T-cell (primary cell): ENCODE measurements around the gene HERC2. TPM values are rescaled to one million over a fixed set of nuclear protein-coding genes. Genes with fewer than 3 reads are reported as not detected.
"Not testable (repeated sequence)": the region's sequence is repeated elsewhere in the genome, so short reads cannot be mapped to it uniquely, and the experiment has no call there.

Experiments used
- ATAC-seq, 4 experiments: fragments of 200-7000 bp in 3 of 4; fragments of 150-1000 bp in 1 of 4; cut with Tn5 transposase; replicated peaks in 1 of 4; 1 replicate in 3 of 4; 2 replicates in 1 of 4; pipeline ENCODE4 v1.10.0; 2021; ENCODE audit warnings: moderate library complexity in 3 of 4, mild to moderate bottlenecking in 2 of 4, moderate number of reproducible peaks in 1 of 4
- CTCF ChIA-PET, 2 donors: fragments of 300-600 bp; sonication (Branson Sonifier 250); formaldehyde crosslinking; loops; one replicate each; lab custom pipeline; 2022; ENCODE audit warnings: antibody characterized with exemption in 2 of 2; lab: Charles Lee
- POLR2A ChIA-PET, 2 donors: fragments of 300-600 bp; sonication (Branson Sonifier 250); formaldehyde crosslinking; loops; one replicate each; lab custom pipeline; 2022; ENCODE audit warnings: antibody characterized with exemption in 2 of 2; lab: Charles Lee
- DNase-seq, 35 experiments: peaks; one replicate each; pipeline versions ENCODE4 v3.0.0 to v3.0.0-alpha.2; 2013 to 2023
- H3K27ac ChIP-seq: one replicate; pipeline ENCODE4 v1.5.1; 2013; ENCODE audit warnings: low read length
- H3K27me3 ChIP-seq, 2 experiments: replicated peaks in 1 of 2; 1 replicate in 1 of 2; 2 replicates in 1 of 2; pipeline versions ENCODE4 v1.6.1 to v1.7.0; 2013; ENCODE audit warnings: low read length in 1 of 2, mixed read lengths in 1 of 2; ENCODE audit not compliant: control insufficient read depth in 2 of 2, insufficient read depth in 2 of 2; ENCODE audit errors: extremely low read depth in 1 of 2
- H3K36me3 ChIP-seq, 2 donors: 1 replicate in 1 of 2; 2 replicates in 1 of 2; pipeline versions ENCODE4 v1.6.1 to v1.7.0; 2013; ENCODE audit warnings: low read length in 1 of 2; ENCODE audit not compliant: control insufficient read depth in 2 of 2, insufficient read depth in 1 of 2; ENCODE audit errors: extremely low read depth in 1 of 2
- H3K4me1 ChIP-seq, 2 experiments: 1 replicate in 1 of 2; 2 replicates in 1 of 2; pipeline versions ENCODE4 v1.6.1 to v1.7.0; 2013; ENCODE audit warnings: low read length in 2 of 2, mixed read lengths in 1 of 2; ENCODE audit not compliant: insufficient read depth in 2 of 2, control insufficient read depth in 1 of 2; ENCODE audit errors: extremely low read depth in 1 of 2
- H3K4me3 ChIP-seq, 2 donors: 1 replicate in 1 of 2; 2 replicates in 1 of 2; pipeline versions ENCODE4 v1.5.1 to v1.7.0; 2013; ENCODE audit warnings: mild to moderate bottlenecking in 2 of 2, low read length in 1 of 2, moderate library complexity in 1 of 2; ENCODE audit not compliant: control insufficient read depth in 1 of 2; ENCODE audit errors: extremely low read depth in 1 of 2
- H3K9me3 ChIP-seq: 2 replicates; pipeline ENCODE4 v1.7.0; 2013
- H3K27ac Mint-ChIP-seq, 2 donors: one replicate each; pipeline ENCODE4 v1.8.0; 2020 to 2021; ENCODE audit warnings: mild to moderate bottlenecking in 2 of 2, mixed read lengths in 2 of 2
- H3K27me3 Mint-ChIP-seq, 2 donors: one replicate each; pipeline ENCODE4 v1.8.0; 2021 to 2022; ENCODE audit warnings: mixed read lengths in 2 of 2
- H3K36me3 Mint-ChIP-seq: one replicate; pipeline ENCODE4 v1.8.0; 2021; ENCODE audit warnings: mixed read lengths
- H3K4me1 Mint-ChIP-seq, 3 donors: one replicate each; pipeline ENCODE4 v1.8.0; 2020 to 2022; ENCODE audit warnings: mixed read lengths in 3 of 3, mild to moderate bottlenecking in 1 of 3
- H3K4me3 Mint-ChIP-seq, 3 donors: one replicate each; pipeline ENCODE4 v1.8.0; 2020 to 2022; ENCODE audit warnings: mild to moderate bottlenecking in 3 of 3, mixed read lengths in 3 of 3, moderate library complexity in 3 of 3
- H3K9me3 Mint-ChIP-seq, 3 donors: one replicate each; pipeline ENCODE4 v1.8.0; 2020 to 2022; ENCODE audit warnings: mixed read lengths in 3 of 3
- WGBS: methylation state at CpG from one replicate; pipeline ENCODE4 v1.1.5; 2013; ENCODE audit warnings: missing lambda C conversion rate; ENCODE audit not compliant: insufficient coverage; 5-methylcytosine and 5-hydroxymethylcytosine counted together
- total RNA-seq, 35 experiments: library from RNA in 6 of 35; stranded (reverse) in 6 of 35; fragments of 120-200 nt in 1 of 35; gene quantifications; one replicate each; pipeline versions ENCODE4 v1.2.1 to v1.2.4 and lab custom pipeline; 2013 to 2026

Gene HERC2
- total RNA-seq, 5 donors from 2014 or later (not counting 1 experiment from before 2014, with no cell fraction given), result 46.4 to 65.5 (median 55.4) TPM

DNA sequence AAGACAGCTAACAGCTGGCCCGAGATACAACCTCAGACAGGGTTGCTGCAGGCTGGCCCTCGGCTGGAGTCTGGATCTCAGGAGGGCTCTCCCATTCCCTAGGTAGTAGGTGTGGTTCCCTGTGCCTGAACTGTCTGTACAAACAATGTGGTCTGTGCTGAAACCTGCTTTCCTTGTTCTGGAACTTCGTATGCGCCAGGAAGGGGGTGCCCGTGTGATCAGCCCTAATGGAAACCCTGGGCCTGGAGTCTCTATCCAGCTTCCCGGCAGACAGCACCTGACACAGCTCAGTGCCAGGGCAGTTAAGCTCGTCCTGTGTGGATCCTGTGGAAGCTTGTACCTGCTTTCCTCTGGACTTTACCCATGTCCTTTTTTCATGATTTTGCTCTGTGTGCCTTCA is 99.4 kb downstream of the HERC2 start:
- DNase-seq, H3K4me3 Mint-ChIP-seq, H3K27ac Mint-ChIP-seq, H3K4me3 ChIP-seq, H3K27me3 ChIP-seq, H3K4me1 ChIP-seq, H3K9me3 ChIP-seq, CTCF ChIA-PET, ATAC-seq, H3K9me3 Mint-ChIP-seq, H3K27ac ChIP-seq, H3K4me1 Mint-ChIP-seq, H3K27me3 Mint-ChIP-seq: not testable (repeated sequence)
- H3K36me3 Mint-ChIP-seq, result peaks cover 49% of the 10 kb centered on the region
- H3K36me3 ChIP-seq, result peaks cover 14 to 23% of the 10 kb centered on the region in 2 donors
- POLR2A ChIA-PET, result interaction anchor here in 1 of 2 donors (0.5 kb wide), 1 partner anchor 9 kb away, joined by 6 read pairs; no protein-coding TSS in a partner anchor
- WGBS, result 78% methylated on average over 7 of the region's 7 CpGs

DNA sequence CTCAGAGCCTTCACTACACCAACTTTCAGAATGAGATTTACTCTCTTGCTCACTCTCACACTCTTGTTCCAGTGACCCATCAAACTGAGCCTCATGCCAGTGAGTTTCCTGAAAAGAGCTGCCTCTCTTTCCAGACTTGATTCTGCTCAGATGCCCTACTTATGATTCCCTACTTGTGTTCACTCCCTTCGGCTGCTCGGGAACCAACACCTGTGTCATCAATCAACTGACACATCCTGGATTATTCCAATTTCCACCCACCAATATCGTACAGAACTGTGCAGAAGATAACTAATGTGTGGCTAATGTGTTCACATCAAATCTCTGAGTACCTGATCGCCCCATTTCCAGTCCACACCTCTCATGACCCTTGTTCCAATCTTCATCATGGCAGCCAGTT is 100.3 kb downstream of the HERC2 start:
- H3K27ac ChIP-seq, H3K27ac Mint-ChIP-seq, DNase-seq, H3K4me3 ChIP-seq, H3K9me3 Mint-ChIP-seq, H3K4me1 Mint-ChIP-seq, POLR2A ChIA-PET, H3K27me3 Mint-ChIP-seq, H3K4me1 ChIP-seq, H3K9me3 ChIP-seq, H3K4me3 Mint-ChIP-seq, H3K27me3 ChIP-seq, ATAC-seq, CTCF ChIA-PET: not testable (repeated sequence)
- peaks cover 14 to 23% of the 10 kb centered on the region in 2 donors for H3K36me3 ChIP-seq
- no CpG with 5 or more reads among the region's 4 CpGs for WGBS
- peaks cover 46% of the 10 kb centered on the region for H3K36me3 Mint-ChIP-seq

DNA sequence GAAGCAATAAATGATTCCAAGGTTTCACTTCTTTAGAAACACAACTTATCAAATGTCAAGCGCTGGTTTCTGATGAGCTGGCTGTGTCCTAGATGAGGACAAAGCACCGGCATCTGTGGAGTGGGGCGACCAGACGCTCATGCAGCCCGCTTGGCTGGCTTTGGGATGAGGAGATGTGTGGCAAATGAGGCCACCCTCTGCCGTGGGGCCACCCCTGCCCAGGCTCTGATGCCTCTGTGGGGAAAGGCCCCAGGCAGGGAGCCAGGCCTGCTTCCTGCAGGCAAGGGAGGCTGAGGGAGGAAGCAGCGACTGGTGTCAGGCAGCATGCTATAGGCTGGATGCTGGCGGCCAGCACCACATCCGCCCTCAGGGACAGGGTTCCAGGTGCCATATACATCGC is 102.9 kb downstream of the HERC2 start:
- Mint-ChIP-seq H3K27ac (no peak overlapping the region), H3K36me3 (peaks cover 28% of the 10 kb centered on the region), H3K4me3 (no peak overlapping the region), H3K27me3 (no peaks in the 10 kb centered on the region), H3K4me1 (no peaks in the 10 kb centered on the region), H3K9me3 (no peaks in the 10 kb centered on the region)
- H3K27me3 ChIP-seq, result no peaks in the 10 kb centered on the region
- H3K4me3 ChIP-seq, result no peak overlapping the region
- no peaks in the 10 kb centered on the region for H3K9me3 ChIP-seq
- POLR2A ChIA-PET, result no interaction called here
- CTCF ChIA-PET, result no interaction called here
- no peaks in the 10 kb centered on the region for H3K4me1 ChIP-seq
- H3K36me3 ChIP-seq, result peaks cover 8 to 28% of the 10 kb centered on the region in 2 donors
- ATAC-seq, result no peak
- WGBS, result 98% methylated on average over 9 of the region's 10 CpGs
- no peak overlapping the region for H3K27ac ChIP-seq
- DNase-seq, result no peak

DNA sequence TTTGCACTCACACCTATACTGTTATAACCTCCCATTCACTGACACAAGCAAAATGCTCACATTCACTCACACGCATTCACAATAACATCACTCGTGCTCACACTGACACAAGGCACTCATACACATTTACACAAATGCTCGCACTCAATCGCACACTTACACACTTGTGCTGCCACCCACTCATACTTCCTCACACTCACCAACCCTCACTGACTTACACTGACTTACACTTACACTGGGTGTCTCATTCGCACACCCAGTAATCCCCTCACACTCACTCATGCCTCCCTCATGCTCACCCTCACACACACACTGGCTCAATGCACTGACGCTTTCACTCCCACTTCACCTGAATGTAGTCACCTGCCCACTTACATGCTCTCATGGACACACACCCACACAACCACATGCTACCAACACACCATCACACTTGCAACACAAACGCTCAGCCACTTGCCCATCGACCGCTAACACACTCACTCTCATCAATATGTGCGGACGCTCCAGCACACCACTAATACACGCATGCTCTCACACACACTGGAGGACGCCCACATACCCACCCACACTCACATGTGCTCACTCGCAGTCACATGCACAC is 104.9 kb downstream of the HERC2 start:
- H3K4me3 ChIP-seq, H3K4me1 Mint-ChIP-seq, CTCF ChIA-PET, H3K9me3 Mint-ChIP-seq, POLR2A ChIA-PET, H3K4me1 ChIP-seq, H3K27ac ChIP-seq, ATAC-seq, DNase-seq, H3K27ac Mint-ChIP-seq, H3K27me3 Mint-ChIP-seq, H3K27me3 ChIP-seq, H3K4me3 Mint-ChIP-seq, H3K9me3 ChIP-seq: not testable (repeated sequence)
- peaks cover 8 to 35% of the 10 kb centered on the region in 2 donors for H3K36me3 ChIP-seq
- WGBS, result 98% methylated on average over 11 of the region's 14 CpGs
- H3K36me3 Mint-ChIP-seq, result peaks cover 35% of the 10 kb centered on the region

DNA sequence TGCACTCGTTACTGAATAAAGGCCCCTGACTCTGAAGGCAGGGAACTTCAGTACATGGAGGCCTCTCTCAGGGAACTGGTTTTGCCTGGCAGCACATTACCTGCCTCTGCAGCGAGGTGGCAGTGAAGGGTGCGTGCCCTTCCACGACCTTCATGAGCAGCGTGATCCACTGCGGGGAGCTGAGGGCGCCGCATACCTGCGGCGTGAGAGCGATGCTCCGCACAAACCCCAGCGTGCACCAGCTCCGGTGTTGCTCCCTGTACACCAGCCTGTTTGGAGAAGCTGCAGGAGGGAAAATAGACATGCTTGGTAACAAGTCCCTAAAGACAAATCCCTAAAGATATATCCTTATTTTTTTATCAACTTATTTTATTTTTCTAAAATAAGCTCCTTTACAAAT is 106.5 kb downstream of the HERC2 start:
- H3K27me3 Mint-ChIP-seq, DNase-seq, H3K4me1 ChIP-seq, H3K4me3 Mint-ChIP-seq, CTCF ChIA-PET, H3K4me1 Mint-ChIP-seq, H3K27ac ChIP-seq, H3K9me3 Mint-ChIP-seq, POLR2A ChIA-PET, H3K27me3 ChIP-seq, H3K9me3 ChIP-seq, ATAC-seq, H3K4me3 ChIP-seq, H3K27ac Mint-ChIP-seq: not testable (repeated sequence)
- H3K36me3 ChIP-seq, result peaks cover 8 to 39% of the 10 kb centered on the region in 2 donors
- no CpG with 5 or more reads among the region's 14 CpGs for WGBS
- H3K36me3 Mint-ChIP-seq, result peaks cover 37% of the 10 kb centered on the region

DNA sequence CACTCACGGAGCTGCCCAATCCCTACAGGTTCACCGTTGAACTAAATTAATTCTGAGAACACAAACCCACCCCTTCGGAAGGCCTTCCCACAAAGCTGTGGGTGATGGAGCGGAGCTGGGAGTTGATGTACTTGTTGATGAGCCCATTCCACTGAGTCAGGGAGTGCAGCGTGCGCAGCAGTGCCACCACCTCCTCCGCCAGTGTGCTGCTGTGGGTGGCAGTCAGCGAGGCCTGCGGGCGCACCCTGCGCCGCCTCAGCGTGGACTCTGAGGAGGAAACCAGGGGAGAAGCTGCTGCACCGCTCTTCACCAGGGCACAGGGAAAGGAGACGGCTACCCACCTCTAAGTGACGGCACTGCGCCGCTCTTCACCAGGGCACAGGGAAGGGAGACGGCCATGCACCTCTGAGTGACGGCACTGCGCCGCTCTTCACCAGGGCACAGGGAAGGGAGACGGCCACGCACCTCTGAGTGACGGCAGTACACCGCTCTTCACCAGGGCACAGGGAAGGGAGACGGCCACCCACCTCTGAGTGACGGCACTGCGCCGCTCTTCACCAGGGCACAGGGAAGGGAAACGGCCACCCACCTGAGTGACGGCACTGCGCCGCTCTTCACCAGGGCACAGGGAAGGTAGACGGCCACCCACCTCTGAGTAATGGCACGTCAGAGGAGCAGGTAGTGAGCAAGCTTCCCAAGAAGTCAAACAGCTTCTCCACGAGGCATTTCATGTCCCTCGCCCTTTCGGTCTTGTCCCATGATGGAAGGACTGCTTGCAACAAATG is 107.8 kb downstream of the HERC2 start:
- H3K27me3 ChIP-seq, H3K27ac Mint-ChIP-seq, H3K27ac ChIP-seq, POLR2A ChIA-PET, H3K9me3 ChIP-seq, H3K4me3 ChIP-seq, H3K4me1 Mint-ChIP-seq, ATAC-seq, H3K27me3 Mint-ChIP-seq, H3K4me3 Mint-ChIP-seq, CTCF ChIA-PET, DNase-seq, H3K9me3 Mint-ChIP-seq, H3K4me1 ChIP-seq: not testable (repeated sequence)
- H3K36me3 Mint-ChIP-seq, result peaks cover 30% of the 10 kb centered on the region
- peaks cover 3 to 27% of the 10 kb centered on the region in 2 donors for H3K36me3 ChIP-seq
- WGBS, result 98% methylated on average over 26 of the region's 39 CpGs
